ENCODE data around the gene ASCL4. TPM values are rescaled to one million over a fixed set of nuclear protein-coding genes. Genes with fewer than 3 reads are reported as not detected.

ASCL4 gene
- total RNA-seq, 4 donors from 2014 or later = 0.13 TPM; not detected in 3

DNA sequence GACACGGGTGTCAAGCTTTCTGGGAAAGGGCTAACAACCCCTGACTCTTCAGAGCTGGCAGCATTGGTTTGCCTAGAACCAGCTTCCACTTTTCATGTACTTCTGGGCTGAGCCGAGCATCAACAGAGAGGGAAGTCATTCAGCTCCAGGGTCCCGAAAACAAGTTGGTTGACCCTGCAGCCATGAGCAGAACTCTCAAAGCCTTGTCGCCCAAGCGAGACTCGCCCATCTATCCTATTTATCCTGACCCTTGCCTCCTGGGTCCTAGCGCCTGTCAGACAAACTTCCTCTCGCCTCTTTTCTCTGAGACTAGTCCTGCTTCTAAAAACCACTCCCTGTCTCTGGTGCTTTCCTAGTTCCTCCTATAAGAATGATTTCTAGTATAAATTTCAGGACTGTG is 47.9 kb downstream of the ASCL4 start:
- 26 to 39% methylated on average over 8 of the region's 8 CpGs for WGBS, 2 donors
- H3K4me3 ChIP-seq (ENCODE audit: low read depth, poor library complexity, severe bottlenecking) = no peak overlapping the region
- TF ChIP-seq, protein P1, sequence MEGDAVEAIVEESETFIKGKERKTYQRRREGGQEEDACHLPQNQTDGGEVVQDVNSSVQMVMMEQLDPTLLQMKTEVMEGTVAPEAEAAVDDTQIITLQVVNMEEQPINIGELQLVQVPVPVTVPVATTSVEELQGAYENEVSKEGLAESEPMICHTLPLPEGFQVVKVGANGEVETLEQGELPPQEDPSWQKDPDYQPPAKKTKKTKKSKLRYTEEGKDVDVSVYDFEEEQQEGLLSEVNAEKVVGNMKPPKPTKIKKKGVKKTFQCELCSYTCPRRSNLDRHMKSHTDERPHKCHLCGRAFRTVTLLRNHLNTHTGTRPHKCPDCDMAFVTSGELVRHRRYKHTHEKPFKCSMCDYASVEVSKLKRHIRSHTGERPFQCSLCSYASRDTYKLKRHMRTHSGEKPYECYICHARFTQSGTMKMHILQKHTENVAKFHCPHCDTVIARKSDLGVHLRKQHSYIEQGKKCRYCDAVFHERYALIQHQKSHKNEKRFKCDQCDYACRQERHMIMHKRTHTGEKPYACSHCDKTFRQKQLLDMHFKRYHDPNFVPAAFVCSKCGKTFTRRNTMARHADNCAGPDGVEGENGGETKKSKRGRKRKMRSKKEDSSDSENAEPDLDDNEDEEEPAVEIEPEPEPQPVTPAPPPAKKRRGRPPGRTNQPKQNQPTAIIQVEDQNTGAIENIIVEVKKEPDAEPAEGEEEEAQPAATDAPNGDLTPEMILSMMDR (IDR thresholded peaks at IDR 0.05) = no peak
- TF ChIP-seq POLR2A (IDR thresholded peaks at IDR 0.05) = no peak
- no peak for DNase-seq (ENCODE audit: low spot score in 2 of 2)
- intact Hi-C loops (cut with DNase I; ENCODE audit: low total_unique reads) = no loop called here

Other genes with a start within 250 kb of the ASCL4 start
- gene PWP1, start 88.9 kb upstream of the ASCL4 start, total RNA-seq = 10 to 100 TPM; 47.2 to 84.9 (median 49.9) TPM
- gene PRDM4, start 13.6 kb upstream of the ASCL4 start, total RNA-seq = 10 to 100 TPM; 15.4 to 37.3 (median 21.6) TPM

Data from lower leg skin (tissue), 4 donors.